Astrocyte of the spinal cord (primary cell): ENCODE measurements around the gene FMN2.

Experiments
- DNase-seq: peaks from one replicate; pipeline ENCODE4 v3.0.0; 2011; ENCODE audit warnings: low read depth, low spot score
- H3K4me3 ChIP-seq: 2 replicates; pipeline ENCODE4 v1.5.1; 2011; ENCODE audit warnings: low read depth, mild to moderate bottlenecking, low read length, moderate library complexity
- in situ Hi-C: cut with HindIII; loops from 2 replicates; pipeline ENCODE4 v1.10.0; 2017; ENCODE audit warnings: low sequenced_read_pairs
- TF ChIP-seq, protein P1 (sequence below): IDR thresholded peaks from 2 replicates; pipeline ENCODE4 v1.5.1; 2012; ENCODE audit warnings: low read depth, mild to moderate bottlenecking, low read length, inconsistent platforms

The FMN2 gene

DNA sequence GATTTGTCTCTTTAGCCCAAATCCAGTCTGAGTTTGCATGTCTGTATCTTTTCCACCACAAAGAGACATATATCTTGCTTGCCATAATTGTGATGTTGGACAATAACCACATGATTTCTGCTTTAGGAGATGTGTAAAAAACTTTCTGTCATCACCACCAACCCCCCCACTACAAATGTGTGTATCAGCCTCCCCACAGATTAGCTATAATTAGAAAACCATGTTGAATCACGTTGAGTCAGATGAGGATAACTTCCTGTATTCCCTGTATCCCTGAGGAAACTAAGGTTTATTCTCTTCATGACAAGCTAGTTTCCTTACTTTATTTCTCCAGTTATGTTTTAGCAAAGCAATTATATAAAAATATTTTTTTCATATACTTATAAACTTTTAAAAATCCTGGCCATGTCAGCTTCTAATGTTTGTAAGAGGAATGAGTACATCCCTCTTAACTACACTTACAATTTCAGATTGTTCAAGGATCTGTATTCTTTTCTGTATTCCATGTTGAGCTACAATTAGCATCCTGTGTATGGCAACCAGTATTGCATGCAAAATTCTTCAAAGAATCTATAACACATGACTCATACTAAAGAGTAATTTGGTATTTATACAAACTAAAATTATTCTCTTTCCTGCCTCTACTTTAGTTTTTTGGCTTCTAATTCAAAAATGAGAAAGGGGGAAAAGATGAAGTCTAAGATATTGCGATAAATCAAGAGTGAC lies 143.0 kb downstream of the FMN2 start:
- TF ChIP-seq, protein P1, sequence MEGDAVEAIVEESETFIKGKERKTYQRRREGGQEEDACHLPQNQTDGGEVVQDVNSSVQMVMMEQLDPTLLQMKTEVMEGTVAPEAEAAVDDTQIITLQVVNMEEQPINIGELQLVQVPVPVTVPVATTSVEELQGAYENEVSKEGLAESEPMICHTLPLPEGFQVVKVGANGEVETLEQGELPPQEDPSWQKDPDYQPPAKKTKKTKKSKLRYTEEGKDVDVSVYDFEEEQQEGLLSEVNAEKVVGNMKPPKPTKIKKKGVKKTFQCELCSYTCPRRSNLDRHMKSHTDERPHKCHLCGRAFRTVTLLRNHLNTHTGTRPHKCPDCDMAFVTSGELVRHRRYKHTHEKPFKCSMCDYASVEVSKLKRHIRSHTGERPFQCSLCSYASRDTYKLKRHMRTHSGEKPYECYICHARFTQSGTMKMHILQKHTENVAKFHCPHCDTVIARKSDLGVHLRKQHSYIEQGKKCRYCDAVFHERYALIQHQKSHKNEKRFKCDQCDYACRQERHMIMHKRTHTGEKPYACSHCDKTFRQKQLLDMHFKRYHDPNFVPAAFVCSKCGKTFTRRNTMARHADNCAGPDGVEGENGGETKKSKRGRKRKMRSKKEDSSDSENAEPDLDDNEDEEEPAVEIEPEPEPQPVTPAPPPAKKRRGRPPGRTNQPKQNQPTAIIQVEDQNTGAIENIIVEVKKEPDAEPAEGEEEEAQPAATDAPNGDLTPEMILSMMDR: no peak

GRCh38 chr1:240235521-240236288 lies 144.0 kb downstream of the FMN2 start:
- H3K4me3 ChIP-seq: no peak overlapping the region
- DNase-seq: no peak
- TF ChIP-seq, protein P1: no peak
- in situ Hi-C loops: no loop called here

More for the DNA sequence above, 143.0 kb downstream of the FMN2 start:
- DNase-seq: peak; percentile 49
- in situ Hi-C loops: no loop called here
- no peak overlapping the region for H3K4me3 ChIP-seq

GRCh38 chr1:240237305-240237721 lies 145.6 kb downstream of the FMN2 start:
- no peak for DNase-seq
- in situ Hi-C loops: no loop called here
- H3K4me3 ChIP-seq: no peak overlapping the region
- TF ChIP-seq, protein P1: no peak

DNA sequence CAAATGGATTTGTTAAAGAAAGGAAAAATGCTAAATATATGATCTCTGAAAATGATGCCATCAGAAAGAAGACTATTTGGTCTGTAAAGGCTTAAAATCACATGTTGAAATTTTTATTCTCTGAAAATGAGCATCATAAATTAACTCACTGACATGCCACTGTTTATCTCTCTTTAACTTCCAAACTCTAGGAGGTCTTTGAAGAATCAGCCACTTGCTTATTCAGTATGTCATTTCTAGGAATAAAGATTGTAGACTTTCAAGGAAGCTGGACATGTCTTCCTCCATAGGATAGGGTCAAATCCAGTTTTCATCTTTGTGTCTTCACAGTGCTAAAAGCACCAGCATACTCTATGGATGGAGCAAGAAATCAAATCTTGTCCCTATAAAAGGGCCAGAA lies 147.6 kb downstream of the FMN2 start:
- in situ Hi-C loops: no loop called here
- no peak overlapping the region for H3K4me3 ChIP-seq
- no peak for DNase-seq
- TF ChIP-seq, protein P1: no peak

DNA sequence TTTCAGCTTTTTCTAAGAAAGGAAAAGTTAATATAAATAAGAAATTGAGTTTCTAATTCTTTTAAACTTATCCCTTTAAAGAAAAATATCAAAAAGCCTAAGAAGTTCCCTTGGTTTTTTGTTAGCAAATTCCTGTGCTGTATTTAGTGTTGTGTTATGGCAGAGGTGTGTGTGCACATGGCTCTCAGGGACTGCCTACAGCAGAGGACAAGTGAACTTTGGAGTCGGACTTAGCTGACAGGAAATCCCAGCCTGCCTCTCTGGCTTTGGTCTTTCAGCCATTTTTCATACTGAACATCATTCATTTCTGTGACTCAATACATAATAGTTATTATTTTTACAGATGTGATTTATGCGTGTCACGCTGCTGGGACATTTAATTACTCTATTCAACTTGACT lies 149.6 kb downstream of the FMN2 start:
- no peak overlapping the region for H3K4me3 ChIP-seq
- TF ChIP-seq, protein P1: no peak
- DNase-seq: no peak
- in situ Hi-C loops: no loop called here

DNA sequence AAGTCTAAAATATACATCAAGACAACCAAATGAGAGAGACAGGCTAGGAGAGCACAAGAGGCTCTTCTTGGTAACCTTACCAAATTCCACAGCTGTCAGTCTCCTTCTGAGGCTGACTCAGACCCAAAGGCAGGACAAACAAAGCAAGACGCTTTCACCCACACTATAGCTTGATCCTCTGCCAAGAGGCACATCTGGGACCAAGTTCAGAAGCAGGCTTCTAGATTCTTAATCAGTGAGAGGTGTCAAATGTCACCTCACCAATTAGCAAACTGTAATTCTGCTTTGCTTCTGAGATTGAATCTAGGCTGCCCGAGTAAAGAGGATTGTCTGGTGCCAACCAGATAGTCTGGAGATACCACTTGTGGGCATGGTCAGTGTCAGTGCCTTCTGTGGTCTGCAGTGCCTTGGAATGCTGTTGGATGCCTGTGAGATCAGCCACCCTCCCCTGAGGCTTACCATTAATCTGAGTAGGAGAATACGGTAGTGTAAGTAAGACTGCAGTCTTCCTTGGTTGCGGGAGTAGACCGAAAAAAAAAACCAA lies 151.0 kb downstream of the FMN2 start:
- in situ Hi-C loops: no loop called here
- TF ChIP-seq, protein P1: no peak
- peak; percentile 79 for DNase-seq
- no peak overlapping the region for H3K4me3 ChIP-seq
